Choroid plexus epithelial cell (primary cell): ENCODE data around the gene RAB11A.

ENCODE experiments used
- DNase-seq: peaks from one replicate; pipeline ENCODE4 v3.0.0-alpha.2; 2010; ENCODE audit warnings: low read depth
- H3K4me3 ChIP-seq: 2 replicates; pipeline ENCODE4 v1.5.1; 2011; ENCODE audit warnings: low read depth, mild to moderate bottlenecking, control low read depth, low read length, moderate library complexity
- CTCF ChIP-seq: conservative IDR thresholded peaks from 2 replicates; pipeline ENCODE4 v1.5.1; 2011; ENCODE audit warnings: low read depth, mild to moderate bottlenecking, control low read depth, inconsistent platforms, low read length, moderate library complexity

The RAB11A gene

GRCh38 chr15:65910341-65910740 is 41.0 kb downstream of the RAB11A start:
- DNase-seq: no peak
- H3K4me3 ChIP-seq: no peak overlapping the region
- no peak for TF ChIP-seq CTCF

GRCh38 chr15:65912235-65912634 is 42.9 kb downstream of the RAB11A start:
- TF ChIP-seq CTCF: no peak
- H3K4me3 ChIP-seq: no peak overlapping the region
- DNase-seq: no peak

- no peak for TF ChIP-seq CTCF
- no peak overlapping the region for H3K4me3 ChIP-seq
- DNase-seq: no peak
Observed at GRCh38 chr15:65913631-65914199, 44.4 kb downstream of the RAB11A start.

- no peak for DNase-seq
- H3K4me3 ChIP-seq: no peak overlapping the region
- TF ChIP-seq CTCF: no peak
Observed at GRCh38 chr15:65914386-65914785, 45.1 kb downstream of the RAB11A start.

- DNase-seq: no peak
- TF ChIP-seq CTCF: no peak
- no peak overlapping the region for H3K4me3 ChIP-seq
Observed at GRCh38 chr15:65914981-65915925, 46.0 kb downstream of the RAB11A start.

- DNase-seq: no peak
- TF ChIP-seq CTCF: no peak
- no peak overlapping the region for H3K4me3 ChIP-seq
Observed at GRCh38 chr15:65916041-65916663, 46.9 kb downstream of the RAB11A start.
